Measurements from ENCODE around the gene VPS35. TPM values are rescaled to one million over a fixed set of nuclear protein-coding genes. Genes with fewer than 3 reads are reported as not detected.

The VPS35 gene
- total and polyA plus RNA-seq, 2 of the 13 experiments (the other 11 are each of a cell fraction or from before 2014, with no cell fraction given): 30.7 to 136 TPM

GRCh38 chr16:46621934-46622676, 66.9 kb downstream of the VPS35 start (continued):
- TF ChIP-seq ARID5B (CRISPR knock-in tag; IDR thresholded peaks at IDR 0.05) (0 out of 2 replicates have a peak, but pooled peaks have one; percentile 13), ZSCAN20 (CRISPR knock-in tag; IDR thresholded peaks at IDR 0.05; ENCODE audit: borderline replicate concordance) (no peak), ZNF776 (CRISPR knock-in tag; IDR thresholded peaks at IDR 0.05) (no peak), FOXP4 (CRISPR knock-in tag; IDR thresholded peaks at IDR 0.05) (peak; percentile 74), PCBP2 (optimal IDR thresholded peaks at IDR 0.05; ENCODE audit: low read depth, low read length, poor library complexity, severe bottlenecking) (no peak), EZH2 (conservative IDR thresholded peaks at IDR 0.05; ENCODE audit: low read depth, low read length) (no peak), BORCS8-MEF2B (CRISPR knock-in tag; IDR thresholded peaks at IDR 0.05) (no peak), NFKB2 (CRISPR knock-in tag; IDR thresholded peaks at IDR 0.05; ENCODE audit: borderline replicate concordance) (no peak), SOX5 (CRISPR knock-in tag; IDR thresholded peaks at IDR 0.05; ENCODE audit: borderline replicate concordance) (peak; percentile 54; the same call in 1 of the 2 replicates), HIC2 (CRISPR knock-in tag; IDR thresholded peaks at IDR 0.05; ENCODE audit: low read depth) (no peak), CBX1 (IDR thresholded peaks at IDR 0.05; ENCODE audit: low read depth) (no peak), ZSCAN21 (CRISPR knock-in tag; IDR thresholded peaks at IDR 0.05; ENCODE audit: borderline replicate concordance) (no peak), MIER3 (CRISPR knock-in tag; IDR thresholded peaks at IDR 0.05; ENCODE audit: borderline replicate concordance) (0 out of 2 replicates have a peak, but pooled peaks have one; percentile 8), ZNF280B (CRISPR knock-in tag; IDR thresholded peaks at IDR 0.05; ENCODE audit: borderline replicate concordance) (no peak), FOXP1 (IDR thresholded peaks at IDR 0.05) (no peak), FOXP1 (CRISPR knock-in tag; IDR thresholded peaks at IDR 0.05) (peak; percentile 56; the same call in 1 of the 2 replicates), ZNF7 (CRISPR knock-in tag; IDR thresholded peaks at IDR 0.05) (no peak)
